Measurements from ENCODE around the gene NTPCR. TPM values are rescaled to one million over a fixed set of nuclear protein-coding genes. Genes with fewer than 3 reads are reported as not detected.

NTPCR gene
- total and polyA plus RNA-seq, 8 donors: 35.1 to 68.3 (median 56.8) TPM

DNA sequence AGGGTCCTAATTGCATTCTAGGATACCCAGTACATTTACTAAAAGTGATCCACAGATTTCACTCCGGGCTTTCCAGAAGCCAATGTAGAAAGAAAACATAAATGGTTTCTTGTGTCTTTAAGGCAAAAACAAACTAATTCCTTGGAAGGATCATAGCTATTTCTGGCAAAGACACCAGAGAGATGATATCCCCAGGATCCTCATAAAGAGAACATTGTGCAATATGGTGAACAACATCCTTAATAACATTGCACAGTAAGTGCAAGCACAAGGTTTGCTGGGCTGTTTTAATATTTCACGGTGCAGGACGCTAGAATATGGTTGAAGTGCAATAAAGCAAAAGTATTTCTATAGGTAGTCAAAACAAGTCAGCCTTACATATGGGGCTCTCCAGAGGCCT lies 83.0 kb downstream of the NTPCR start:
- TF ChIP-seq, protein P1, sequence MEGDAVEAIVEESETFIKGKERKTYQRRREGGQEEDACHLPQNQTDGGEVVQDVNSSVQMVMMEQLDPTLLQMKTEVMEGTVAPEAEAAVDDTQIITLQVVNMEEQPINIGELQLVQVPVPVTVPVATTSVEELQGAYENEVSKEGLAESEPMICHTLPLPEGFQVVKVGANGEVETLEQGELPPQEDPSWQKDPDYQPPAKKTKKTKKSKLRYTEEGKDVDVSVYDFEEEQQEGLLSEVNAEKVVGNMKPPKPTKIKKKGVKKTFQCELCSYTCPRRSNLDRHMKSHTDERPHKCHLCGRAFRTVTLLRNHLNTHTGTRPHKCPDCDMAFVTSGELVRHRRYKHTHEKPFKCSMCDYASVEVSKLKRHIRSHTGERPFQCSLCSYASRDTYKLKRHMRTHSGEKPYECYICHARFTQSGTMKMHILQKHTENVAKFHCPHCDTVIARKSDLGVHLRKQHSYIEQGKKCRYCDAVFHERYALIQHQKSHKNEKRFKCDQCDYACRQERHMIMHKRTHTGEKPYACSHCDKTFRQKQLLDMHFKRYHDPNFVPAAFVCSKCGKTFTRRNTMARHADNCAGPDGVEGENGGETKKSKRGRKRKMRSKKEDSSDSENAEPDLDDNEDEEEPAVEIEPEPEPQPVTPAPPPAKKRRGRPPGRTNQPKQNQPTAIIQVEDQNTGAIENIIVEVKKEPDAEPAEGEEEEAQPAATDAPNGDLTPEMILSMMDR (IDR thresholded peaks at IDR 0.05): no peak
- no peaks in the 10 kb centered on the region for H3K9me3 ChIP-seq
- DNase-seq: peak in 1 of 4 donors; percentile 47
- no peaks in the 10 kb centered on the region for H3K27me3 ChIP-seq
- ATAC-seq: peak; percentile 48
- no peak overlapping the region for H3K4me3 ChIP-seq
- H3K27ac ChIP-seq: no peak overlapping the region
- H3K4me1 ChIP-seq: no peaks in the 10 kb centered on the region
- no peaks in the 10 kb centered on the region for H3K36me3 ChIP-seq
- intact Hi-C loops (cut with DNase I): no loop called here

Other genes with a start within 250 kb of the NTPCR start
- 1 to 10 TPM; 2.4 to 2.7 TPM for gene MAP10, start 145.2 kb upstream of the NTPCR start, total RNA-seq
- 1 to 10 TPM; 3.7 to 7.0 (median 6.1) TPM for gene MAP10, start 145.2 kb upstream of the NTPCR start, polyA plus RNA-seq (ENCODE audit: insufficient read length in 6 of 6)

All from left lung (tissue), 10 donors.